Measurements from ENCODE around the gene OR10H3. TPM values are rescaled to one million over a fixed set of nuclear protein-coding genes. Genes with fewer than 3 reads are reported as not detected.

OR10H3 gene
- total and polyA plus RNA-seq, 2 of the 13 experiments (the other 11 are each of a cell fraction or from before 2014, with no cell fraction given) = not detected

Other genes starting within 250 kb of the OR10H3 start
- not detected in 2 replicates for gene CYP4F22, start 229.5 kb upstream of the OR10H3 start, total RNA-seq (2016; rRNA removed; fragmentation: Illumina TruSeq; extraction: Trizol)
- 0.05 and 0.09 TPM in 2 replicates for gene CYP4F22, start 229.5 kb upstream of the OR10H3 start, polyA plus RNA-seq (2011; rRNA removed)
- gene CYP4F8, start 122.8 kb upstream of the OR10H3 start, total RNA-seq (2016; rRNA removed; fragmentation: Illumina TruSeq; extraction: Trizol) = not detected in 2 replicates
- gene CYP4F8, start 122.8 kb upstream of the OR10H3 start, polyA plus RNA-seq (2011; rRNA removed) = not detected in 2 replicates
- gene CYP4F3, start 97.1 kb upstream of the OR10H3 start, total RNA-seq (2016; rRNA removed; fragmentation: Illumina TruSeq; extraction: Trizol) = 5.6 and 17.8 TPM in 2 replicates
- 22.8 and 36.6 TPM in 2 replicates for gene CYP4F3, start 97.1 kb upstream of the OR10H3 start, polyA plus RNA-seq (2011; rRNA removed)
- gene CYP4F12, start 64.9 kb upstream of the OR10H3 start, total RNA-seq (2016; rRNA removed; fragmentation: Illumina TruSeq; extraction: Trizol) = 7.2 and 30.8 TPM in 2 replicates
- 29.9 and 47.3 TPM in 2 replicates for gene CYP4F12, start 64.9 kb upstream of the OR10H3 start, polyA plus RNA-seq (2011; rRNA removed)
- gene OR10H2, start 10.0 kb upstream of the OR10H3 start, total RNA-seq (2016; rRNA removed; fragmentation: Illumina TruSeq; extraction: Trizol) = not detected in 2 replicates
- gene OR10H2, start 10.0 kb upstream of the OR10H3 start, polyA plus RNA-seq (2011; rRNA removed) = not detected in 2 replicates
- not detected in 2 replicates for gene OR10H5, start 49.7 kb downstream of the OR10H3 start, total RNA-seq (2016; rRNA removed; fragmentation: Illumina TruSeq; extraction: Trizol)
- gene OR10H5, start 49.7 kb downstream of the OR10H3 start, polyA plus RNA-seq (2011; rRNA removed) = not detected in 2 replicates
- gene OR10H1, start 77.7 kb downstream of the OR10H3 start, total RNA-seq (2016; rRNA removed; fragmentation: Illumina TruSeq; extraction: Trizol) = not detected in 2 replicates
- not detected in 2 replicates for gene OR10H1, start 77.7 kb downstream of the OR10H3 start, polyA plus RNA-seq (2011; rRNA removed)
- 0.42 and 3.7 TPM in 2 replicates for gene CYP4F2, start 160.1 kb downstream of the OR10H3 start, total RNA-seq (2016; rRNA removed; fragmentation: Illumina TruSeq; extraction: Trizol)
- gene CYP4F2, start 160.1 kb downstream of the OR10H3 start, polyA plus RNA-seq (2011; rRNA removed) = 3.9 and 9.7 TPM in 2 replicates
- gene CYP4F11, start 196.5 kb downstream of the OR10H3 start, total RNA-seq (2016; rRNA removed; fragmentation: Illumina TruSeq; extraction: Trizol) = 4.7 and 8.4 TPM in 2 replicates
- gene CYP4F11, start 196.5 kb downstream of the OR10H3 start, polyA plus RNA-seq (2011; rRNA removed) = 7.8 and 8.2 TPM in 2 replicates
- not detected in 2 replicates for gene OR10H4, start 211.0 kb downstream of the OR10H3 start, total RNA-seq (2016; rRNA removed; fragmentation: Illumina TruSeq; extraction: Trizol)
- gene OR10H4, start 211.0 kb downstream of the OR10H3 start, polyA plus RNA-seq (2011; rRNA removed) = not detected in 2 replicates